ENCODE measurements around the gene GYPC.
"Not testable (repeated sequence)": the region's sequence is repeated elsewhere in the genome, so short reads cannot be mapped to it uniquely, and the experiment has no call there.

The GYPC gene, protein sequence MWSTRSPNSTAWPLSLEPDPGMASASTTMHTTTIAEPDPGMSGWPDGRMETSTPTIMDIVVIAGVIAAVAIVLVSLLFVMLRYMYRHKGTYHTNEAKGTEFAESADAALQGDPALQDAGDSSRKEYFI

DNA sequence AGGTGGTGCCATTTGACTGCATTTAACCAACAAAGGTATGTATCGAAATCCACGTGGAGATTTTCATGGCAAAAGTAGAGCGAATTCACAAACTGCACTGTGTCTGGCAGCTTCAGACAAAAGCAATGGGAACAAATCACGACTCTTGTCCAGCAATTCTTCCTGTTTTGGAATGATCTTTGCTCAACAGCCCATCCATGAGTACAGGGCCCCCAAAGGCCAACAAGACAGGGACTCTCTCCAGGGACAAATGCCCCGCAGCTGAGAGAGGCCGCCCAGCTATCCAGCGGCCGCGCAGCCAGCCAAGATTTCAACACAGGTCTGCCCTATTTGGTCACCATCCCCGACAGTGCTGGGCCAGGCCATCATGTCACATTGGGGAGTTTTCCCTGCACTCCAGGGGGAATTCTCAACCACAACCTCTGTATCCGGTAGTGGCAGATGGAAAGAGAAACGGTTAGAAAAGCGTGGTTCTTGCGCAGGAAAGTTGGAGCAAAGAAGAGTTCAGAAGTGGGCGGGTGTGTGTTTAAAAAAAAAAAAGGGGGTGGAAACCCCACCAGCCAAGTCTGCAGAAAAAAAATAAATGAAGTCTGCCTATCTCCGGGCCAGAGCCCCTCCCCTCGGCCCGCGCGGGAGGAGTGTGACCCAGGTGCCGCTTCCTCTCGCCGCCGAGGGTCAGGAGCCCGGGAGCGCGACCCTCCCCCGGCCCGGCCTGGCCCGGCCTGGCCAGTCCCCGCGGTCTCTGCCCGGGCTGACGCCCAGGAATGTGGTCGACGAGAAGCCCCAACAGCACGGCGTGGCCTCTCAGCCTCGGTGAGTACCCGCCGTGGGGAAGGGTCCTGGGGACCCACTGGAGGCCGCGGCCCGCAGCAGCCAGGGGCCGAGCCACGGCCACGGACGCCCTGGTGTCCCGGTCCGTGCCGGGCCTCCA, at the start of gene GYPC:
TSS of gene GYPC (plus strand) at position 659 of the 931 bp plus-strand sequence. CDS start at position 765, 106 bp downstream.
- peak; percentile 33 for DNase-seq

DNA sequence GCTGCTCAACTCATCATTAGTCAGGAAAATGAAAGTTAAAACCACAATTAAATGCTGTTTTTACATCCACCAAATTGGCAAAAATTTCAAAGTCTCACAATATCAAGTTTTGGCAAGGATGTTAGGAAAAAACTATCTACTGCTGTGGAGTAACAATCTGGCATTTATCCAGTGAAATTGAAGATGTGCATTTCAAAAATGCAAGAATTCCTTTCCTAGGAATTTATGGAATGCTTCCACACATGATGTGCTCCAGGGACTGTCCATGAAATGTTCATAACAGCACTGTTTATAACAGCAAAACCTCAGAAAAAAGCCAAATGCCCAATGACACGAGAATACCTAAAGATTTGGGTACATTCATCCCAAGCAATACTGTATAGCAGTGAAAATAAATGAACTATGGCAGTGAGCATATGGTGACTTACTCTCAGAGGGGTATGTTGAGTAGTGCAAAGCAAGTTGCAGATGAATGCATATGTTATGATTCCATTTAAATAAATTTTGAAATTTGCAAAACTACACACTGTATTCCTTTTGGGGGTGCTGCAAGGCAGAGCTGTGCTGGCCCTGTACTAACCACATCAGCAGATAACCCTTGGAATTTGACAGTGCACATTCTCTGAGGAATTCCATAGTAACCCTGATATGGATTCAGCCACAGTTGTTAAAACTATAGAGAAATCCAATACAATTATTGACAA, 41.3 kb upstream of the GYPC start:
- DNase-seq = no peak

DNA sequence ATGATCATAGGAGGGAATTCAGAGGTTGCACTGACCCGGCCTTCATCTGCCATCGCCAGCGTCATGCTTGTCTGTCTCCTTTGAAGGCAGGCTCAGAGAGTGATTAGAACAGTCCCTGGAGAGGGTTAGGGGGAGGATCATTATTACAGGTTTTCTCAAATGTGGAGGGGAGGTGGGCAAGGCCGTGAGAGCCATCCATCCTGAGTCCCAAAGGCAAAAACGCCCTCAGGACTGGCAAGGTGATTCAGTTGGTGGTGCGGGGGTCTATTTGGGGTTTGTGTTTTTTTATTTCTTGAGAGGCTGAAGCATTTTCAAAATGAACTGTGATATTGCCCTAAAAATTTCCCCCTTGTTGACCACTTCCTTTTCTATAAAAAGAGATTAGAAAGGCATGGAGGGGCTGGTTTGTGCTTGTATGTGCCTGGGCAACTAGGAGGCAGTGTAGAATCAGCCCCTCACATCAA, 39.3 kb upstream of the GYPC start:
- no peak for DNase-seq

DNA sequence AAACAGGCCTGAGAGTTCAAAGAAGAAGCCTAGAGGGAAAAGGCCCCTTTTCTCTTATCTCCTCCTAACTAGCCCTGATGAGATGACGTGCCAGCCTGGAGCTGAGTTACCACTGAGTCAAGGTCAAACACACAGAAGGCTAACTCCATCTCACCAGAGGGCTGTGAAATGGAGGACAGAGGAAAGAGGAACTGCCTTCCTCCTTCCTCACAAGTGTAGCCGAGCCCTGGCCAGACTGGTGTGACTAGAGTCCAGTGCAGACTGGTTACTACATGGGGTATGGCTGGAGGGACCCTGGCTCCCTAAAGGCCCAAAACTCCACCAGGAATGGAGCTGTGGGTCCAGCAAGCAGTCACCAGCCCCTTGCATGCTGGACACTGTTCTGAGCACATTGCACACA, 35.7 kb upstream of the GYPC start:
- DNase-seq = no peak

DNA sequence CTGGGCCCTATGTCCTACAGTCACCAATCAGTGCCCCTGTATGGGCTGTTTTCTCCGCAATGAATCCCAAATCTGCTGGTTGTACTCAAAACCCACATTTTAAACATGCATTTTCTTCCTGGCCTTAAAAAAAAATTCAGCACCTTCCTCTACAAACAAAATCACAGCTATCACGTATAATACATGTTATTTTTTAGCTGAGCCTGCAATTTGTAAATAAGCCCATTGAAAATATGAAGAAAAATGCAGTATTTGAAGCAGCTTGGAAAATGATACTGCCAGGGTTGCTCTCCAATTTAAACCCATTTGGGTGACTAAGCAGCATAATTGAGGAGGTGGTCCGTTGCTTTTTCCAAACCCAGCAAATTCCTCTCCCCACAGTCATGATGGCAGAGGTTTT, 33.0 kb upstream of the GYPC start:
- DNase-seq = no peak

DNA sequence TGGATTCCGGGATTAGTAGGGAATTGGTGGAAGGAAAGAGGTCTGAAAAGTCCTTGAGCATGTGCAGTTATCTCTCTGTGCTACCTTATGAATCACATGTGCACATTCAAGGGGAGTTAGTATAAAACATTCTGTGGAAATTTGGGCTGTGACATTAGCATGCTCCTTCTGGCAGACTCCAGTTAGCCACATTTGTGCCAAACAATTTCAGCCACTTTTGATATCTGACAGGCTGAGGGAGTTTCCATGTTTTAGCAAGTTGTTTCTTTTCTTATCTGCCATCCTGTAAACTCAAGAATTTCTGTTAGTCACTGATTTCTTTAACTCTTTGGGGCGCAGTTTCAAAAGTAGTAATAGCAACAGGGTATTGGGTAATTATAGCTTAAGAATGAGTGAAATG, 28.3 kb upstream of the GYPC start:
- DNase-seq = no peak

DNA sequence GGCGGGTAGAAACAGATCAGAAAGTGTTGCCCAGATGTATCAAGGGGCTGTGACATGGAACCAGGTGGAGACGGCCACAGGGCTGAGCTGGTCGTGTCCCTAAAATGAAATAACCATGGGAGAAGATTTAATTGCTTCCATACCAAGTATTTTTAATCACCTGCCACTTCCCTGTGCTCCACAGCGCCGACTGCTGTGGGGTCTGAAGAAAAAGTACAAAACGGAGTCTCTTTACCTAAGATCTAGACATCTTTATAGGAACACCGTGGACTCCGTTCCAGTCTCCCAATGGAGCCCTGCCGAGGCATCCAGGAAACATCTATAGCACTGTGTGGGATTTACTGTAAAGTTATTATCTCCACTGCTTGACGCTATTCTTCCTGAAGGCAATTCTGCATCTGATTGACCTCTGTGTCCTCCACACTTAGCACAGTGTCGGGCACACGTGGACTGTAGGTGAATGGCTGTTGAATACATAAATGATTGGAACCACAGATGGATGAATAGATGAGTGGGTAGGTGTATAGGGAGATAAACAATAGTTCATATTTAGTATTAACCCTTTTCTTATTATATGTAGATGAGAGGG, 21.6 kb upstream of the GYPC start:
- peak; percentile 19 for DNase-seq

DNA sequence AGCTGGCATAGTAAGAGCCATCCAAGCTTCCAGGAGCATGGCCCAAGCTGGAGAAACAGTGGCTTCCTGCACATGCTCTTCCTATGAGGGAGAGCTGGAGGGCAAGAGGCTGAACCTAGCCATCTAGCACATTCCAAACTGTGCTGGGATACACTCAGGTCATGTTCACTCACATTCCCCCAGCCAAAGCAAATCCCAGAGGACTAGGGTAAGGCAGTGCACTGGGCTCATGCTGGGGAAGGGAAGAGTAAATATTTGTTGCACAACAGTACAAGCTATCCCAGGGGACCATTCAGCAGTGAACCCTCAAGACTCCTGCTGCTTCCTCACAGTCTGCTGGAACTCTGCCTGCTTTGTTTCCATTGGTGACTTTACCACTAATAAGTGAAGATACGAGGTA, 20.7 kb upstream of the GYPC start:
- no peak for DNase-seq

DNA sequence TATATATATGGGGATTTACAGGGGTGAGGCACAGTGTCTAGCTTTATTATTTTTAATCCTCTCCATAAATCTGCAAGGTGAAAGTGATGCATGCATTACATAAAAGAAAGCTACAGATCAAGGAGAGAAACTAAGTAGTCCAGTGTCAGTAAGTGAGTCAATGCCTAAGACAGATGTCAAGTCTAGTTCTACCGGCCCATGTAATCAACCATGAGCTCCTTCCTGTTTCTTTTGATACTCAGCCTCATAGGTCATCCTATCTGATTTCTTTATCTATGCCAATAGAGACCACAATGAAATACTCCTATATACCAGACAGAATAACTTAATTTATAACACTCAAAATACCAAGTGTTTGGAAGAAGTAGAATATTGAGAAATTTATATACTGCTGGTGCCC, 20.2 kb upstream of the GYPC start:
- no peak for DNase-seq

DNA sequence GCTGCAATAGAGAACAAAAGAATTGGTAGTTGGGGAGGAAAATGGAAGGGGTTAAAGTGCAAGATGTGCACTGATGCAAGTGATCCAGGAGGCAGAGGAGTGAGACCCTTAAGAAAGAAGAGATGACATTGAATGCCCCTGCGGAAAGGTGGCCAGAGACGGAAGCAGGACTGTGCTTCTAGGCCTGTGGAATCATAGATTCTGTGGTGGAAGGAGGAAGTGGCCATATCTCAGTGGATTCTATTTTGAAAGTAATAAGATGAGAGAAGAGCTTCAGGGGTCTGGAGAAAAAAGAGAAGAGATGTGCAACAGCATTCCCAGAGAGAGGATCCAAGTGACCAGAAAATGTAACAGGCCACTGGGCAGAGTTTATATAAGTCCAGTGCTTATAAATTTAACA, 18.6 kb upstream of the GYPC start:
- no peak for DNase-seq

DNA sequence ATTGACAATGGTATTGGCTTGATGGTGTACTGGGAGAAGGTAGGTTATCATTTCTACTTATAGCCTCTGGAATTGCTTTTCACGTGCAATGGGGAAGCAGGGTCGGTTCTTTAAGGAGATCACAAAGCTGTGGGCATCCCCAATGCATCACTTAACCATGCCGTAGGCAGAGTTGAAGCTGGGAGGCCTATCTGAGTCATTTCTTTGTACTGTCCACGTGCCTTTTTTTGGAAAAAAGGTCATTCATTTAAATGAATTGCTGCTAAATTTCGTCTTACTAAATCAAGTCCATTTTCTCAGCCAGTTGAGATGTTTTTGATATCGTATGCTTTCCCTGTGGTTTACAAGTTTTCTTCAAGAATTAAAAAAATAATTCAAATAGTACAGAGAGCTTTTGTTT, 17.2 kb upstream of the GYPC start:
- DNase-seq = no peak

DNA sequence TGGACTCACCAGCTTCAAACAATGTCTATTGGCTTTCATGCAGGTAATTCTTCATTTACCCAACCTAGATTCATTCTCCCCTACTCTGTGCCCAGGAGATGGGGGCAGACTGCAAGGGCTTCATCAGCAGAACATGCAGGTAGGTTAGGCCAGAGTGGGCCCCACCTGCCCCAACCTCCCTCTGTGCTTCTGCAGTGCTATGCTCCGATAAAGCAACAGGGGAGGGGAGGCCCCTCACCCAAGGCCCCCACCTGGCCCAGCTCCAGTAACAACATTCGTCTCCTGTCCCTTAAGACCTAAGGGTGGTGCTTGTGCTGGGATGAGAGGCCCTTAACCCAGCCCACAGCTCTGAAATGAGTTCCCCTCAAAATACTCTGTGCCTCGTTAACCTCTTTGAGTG, 16.7 kb upstream of the GYPC start:
- no peak for DNase-seq

DNA sequence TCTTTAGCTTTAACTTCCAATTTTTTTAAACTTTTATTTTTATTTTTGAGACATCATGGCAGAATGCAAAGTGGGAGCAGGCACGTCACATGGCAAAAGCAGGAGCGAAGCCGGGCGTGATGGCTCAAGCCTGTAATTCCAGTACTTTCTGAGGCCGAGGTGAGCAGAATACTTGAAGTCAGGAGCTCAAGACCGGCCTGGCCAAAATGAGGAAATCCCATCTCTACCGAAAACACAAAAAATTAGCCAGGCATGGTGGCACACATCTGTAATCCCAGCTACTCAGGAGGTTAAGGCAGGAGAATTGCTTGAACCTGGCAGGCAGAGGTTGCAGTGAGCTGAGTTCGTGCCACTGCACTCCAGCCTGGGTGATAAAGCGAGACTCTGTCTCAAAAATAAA, 14.7 kb upstream of the GYPC start:
- DNase-seq = not testable (repeated sequence)

DNA sequence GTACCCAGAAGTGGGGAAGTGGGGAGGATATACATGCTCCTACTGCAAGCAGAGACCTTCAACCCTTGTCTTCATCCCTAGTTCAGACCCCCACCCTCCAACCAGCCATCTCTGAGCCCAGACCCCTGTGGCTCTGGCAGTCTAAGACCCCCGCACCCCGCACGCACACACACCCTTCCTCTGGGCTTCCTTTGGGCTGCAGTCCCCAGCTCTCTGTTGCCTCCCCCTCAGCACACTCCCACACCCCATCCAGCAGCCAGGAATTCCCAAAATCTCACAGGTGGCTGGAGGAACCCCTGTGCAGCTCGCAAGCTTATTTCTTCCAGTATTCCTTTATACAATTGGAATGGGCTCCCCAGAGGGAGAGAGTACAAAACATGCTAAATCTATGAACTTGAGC, 13.9 kb upstream of the GYPC start:
- no peak for DNase-seq

DNA sequence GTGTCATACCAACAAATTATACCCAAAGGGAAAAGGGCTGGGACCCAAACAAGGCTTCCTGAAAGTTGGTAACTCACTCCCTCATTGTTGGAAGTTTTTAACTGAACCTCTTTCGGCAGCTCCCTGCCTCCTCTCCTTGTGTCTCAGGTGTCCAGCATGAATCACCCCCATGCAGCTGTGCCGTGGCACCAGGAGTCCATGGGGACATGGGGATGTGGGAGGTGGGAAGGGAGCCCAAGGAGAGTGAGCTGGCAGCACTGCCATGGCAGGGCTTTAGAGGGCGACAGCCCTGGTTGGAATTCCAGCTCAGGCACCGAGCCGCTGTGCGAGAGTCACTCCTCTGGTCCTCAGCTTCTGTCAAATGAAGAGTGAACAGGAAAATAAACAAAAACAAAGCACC, 12.5 kb upstream of the GYPC start:
- DNase-seq = no peak

DNA sequence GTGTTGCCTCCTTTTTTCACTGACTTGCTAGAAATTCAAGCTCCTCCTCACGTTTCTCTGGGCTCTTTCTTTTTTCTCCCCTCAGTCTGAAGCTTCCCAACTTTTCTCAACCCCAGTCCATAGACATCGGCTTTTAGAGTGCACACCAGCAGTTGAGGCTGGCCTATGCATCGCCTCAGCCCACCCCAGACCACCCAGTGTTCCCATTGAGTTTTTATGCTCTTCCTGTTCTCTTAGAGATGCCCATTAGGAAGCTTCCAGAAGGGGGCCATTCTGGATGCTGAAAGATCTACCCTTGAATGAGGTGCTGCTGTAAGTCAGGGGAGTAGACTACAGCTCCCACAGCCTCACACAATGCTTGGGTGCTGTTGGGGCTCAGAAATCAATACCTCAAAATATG, 12.0 kb upstream of the GYPC start:
- no peak for DNase-seq

DNA sequence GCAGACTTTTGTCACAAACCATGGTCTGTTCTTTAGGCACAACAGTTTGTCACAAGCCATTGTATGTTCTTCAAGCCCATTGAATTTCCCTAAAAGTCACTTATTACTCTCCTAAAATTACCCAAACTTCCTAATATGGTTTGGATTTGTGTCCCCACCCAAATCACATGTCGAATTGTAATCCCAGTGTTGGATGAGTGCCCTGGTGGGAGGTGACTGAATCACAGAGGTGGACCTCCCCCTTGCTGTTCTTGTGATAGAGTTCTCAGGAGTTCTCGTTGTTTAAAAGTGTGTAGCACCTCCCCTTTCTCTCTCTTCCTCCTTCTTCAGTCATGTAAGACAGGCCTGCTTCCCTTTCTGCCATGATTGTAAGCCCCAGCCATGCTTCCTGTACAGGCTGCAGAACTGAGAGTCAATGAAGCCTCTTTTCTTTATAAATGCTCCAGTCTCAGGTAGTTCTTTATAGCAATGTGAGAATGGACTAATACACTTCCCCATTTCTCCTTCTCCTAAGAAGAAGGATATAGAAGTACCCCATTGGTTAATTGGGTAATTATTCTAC, 11.2 kb upstream of the GYPC start:
- no peak for DNase-seq

DNA sequence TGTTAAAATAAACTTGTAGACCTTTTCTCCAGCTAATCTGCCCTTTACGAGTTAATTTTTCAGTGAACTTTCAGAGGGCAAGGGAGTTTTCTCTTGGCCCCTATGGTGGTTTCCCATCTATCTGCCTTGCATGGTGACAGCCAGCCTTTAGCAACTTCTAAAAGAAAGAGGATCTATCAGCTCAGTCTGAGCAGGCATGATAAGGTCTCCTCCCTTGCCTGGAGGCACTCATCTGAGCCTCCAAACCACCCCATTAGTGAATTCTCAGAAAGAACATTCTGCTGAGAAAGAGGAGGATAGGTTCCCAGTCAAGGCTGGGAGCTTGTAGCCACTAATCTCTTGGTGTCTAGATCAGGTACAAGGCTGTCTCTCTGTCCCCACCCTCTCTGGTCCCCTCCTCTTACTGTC, 10.7 kb upstream of the GYPC start:
- no peak for DNase-seq

DNA sequence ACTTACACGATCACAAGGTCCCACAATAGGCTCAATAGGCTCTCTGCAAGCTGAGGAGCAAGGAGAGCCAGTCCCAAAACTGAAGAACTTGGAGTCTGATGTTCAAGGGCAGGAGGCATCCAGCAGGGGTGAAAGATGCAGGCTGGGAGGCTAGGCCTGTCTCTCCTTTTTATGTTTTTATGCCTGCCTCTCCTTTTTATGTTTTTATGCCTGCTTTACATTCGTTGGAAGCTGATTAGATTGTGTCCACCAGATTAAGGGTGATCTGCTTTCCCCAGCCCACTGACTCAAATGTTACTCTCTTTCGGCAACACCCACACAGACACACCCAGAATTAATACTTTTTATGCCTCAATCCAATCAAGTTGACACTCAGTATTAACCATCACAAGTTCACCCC, 9.9 kb upstream of the GYPC start:
- DNase-seq = no peak

DNA sequence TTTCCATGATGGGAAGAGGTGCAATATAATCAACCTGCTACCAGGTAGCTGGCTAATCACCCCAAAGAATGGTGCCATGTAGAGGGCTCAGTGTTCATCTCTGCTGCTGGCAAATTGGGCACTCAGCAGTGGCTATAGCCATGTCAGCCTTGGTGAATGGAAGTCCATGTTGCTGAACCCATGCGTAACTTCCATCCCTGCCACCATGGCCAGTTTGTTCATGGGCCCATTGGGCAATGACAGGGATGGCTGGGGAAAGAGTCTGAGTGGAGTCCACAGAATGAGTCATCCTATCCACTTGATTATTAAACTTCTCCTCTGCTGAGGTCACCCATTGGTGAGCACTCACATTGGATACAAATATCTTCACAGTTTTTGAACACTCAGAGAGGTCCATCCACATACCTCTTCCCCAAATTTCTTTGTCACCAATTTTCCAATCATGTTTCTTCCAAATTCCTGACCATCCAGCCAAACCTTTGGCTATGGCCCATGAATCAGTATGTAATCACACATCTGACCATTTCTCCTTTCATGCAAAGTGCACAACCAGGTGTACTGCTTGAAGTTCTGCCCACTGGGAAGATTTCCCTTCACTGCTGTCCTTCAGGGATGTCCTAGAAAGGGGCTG, 8.1 kb upstream of the GYPC start:
- DNase-seq = not testable (repeated sequence)

DNA sequence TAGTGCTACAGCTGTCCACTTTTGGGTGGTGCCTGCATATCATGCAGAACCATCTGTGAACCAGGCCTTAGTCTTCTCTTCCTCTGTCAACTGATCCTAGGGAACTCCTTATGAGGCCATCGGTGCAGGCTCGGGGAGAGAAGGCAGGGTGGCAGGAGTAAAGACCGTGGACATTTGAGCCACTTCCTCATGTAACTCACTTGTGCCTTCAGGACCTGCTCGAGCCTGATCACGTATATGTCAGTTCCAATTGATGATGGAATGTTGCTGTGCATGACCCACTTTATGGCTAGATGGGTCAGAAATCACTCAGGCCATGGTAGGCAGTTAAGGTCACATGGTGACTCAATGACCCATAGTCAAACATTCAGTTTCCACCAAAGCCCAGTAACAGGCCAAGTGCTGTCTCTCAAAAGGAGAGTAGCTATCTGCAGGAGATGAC, 7.6 kb upstream of the GYPC start:
- DNase-seq = not testable (repeated sequence)

DNA sequence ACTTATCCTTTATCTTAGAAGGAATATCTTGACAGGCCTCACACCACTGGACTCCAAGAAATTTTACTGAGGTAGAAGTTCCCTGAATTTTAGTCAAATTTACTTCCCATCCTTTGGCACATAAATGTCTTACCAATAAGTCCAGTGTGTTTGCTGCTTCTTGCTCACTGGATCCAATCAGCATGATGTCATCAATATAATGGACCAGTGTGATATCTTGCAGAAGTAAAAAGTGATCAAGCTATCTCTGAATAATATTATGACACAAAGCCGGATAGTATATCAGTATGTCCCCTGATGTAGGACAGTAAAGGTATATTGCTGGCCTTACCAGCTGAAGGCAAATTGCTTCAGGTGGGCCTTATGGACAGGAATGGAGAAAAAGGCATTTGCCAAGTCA, 6.9 kb upstream of the GYPC start:
- no peak for DNase-seq

DNA sequence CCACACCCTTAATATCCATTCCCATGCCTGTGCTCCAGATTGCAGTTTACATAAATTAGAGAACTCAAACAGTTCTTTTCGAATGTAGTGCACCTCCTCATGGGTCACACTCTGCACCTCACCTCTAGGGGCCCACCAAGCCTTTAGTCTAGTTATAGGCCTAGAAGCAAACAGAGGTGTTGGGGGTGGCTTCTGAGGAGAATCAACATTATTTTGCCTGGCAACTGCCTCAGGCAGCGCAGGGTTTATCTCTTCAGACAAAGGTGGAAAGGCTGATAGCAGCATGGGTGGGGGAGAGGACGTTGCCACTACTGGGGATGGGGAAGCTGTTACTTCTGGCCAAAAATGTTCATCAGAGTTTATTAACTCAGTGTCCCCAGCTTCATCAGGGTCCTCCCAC, 5.0 kb upstream of the GYPC start:
- no peak for DNase-seq

All from activated CD4-positive, alpha-beta T cell treated with anti-CD3 and anti-CD28 coated beads, Interleukin-2, amount 50 U/mL, for 1 hour (primary cell).